ENCODE results near the gene KAT7. TPM values are rescaled to one million over a fixed set of nuclear protein-coding genes. Genes with fewer than 3 reads are reported as not detected.

The KAT7 gene
- total RNA-seq, 2 experiments from 2014 or later, result 61.2 to 66.6 TPM

- Mint-ChIP-seq H3K4me3 (peak overlapping the region; percentile 61), H3K9me3 (no peaks in the 10 kb centered on the region), H3K27me3 (peaks cover 2% of the 10 kb centered on the region), H3K27ac (peak overlapping the region; percentile 70), H3K36me3 (ENCODE audit: low read depth) (peaks cover 4% of the 10 kb centered on the region), H3K4me1 (ENCODE audit: low read depth) (peaks cover 41% of the 10 kb centered on the region)
- DNase-seq, result no peak
- ATAC-seq, result no peak
- ChIA-PET POLR2A (interaction anchor here (0.7 to 7.8 kb wide), 9 partner anchors 13 to 68 kb away, joined by 3 to 58 read pairs (median 5); partner anchors contain the start of genes KAT7 and SLC35B1), CTCF (interaction anchor here (0.7 to 2.9 kb wide), 12 partner anchors 8 to 90 kb away, joined by 3 to 34 read pairs (median 5); partner anchors contain the start of genes KAT7 and SLC35B1)
- no peak for TF ChIP-seq CTCF (IDR thresholded peaks at IDR 0.05)
- intact Hi-C loops (cut with micrococcal nuclease), result loop anchor here (5.0 kb wide), 1 partner anchor 47 kb away; no protein-coding TSS in a partner anchor
Observed at GRCh38 chr17:49764559-49765180, 23.8 kb upstream of the KAT7 start.

- Mint-ChIP-seq H3K4me1 (ENCODE audit: low read depth) (peaks cover 18% of the 10 kb centered on the region), H3K4me3 (no peak overlapping the region), H3K36me3 (ENCODE audit: low read depth) (no peaks in the 10 kb centered on the region), H3K9me3 (no peaks in the 10 kb centered on the region), H3K27ac (no peak overlapping the region), H3K27me3 (peaks cover 2% of the 10 kb centered on the region)
- TF ChIP-seq CTCF (IDR thresholded peaks at IDR 0.05), result no peak
- POLR2A ChIA-PET, result interaction anchor here (0.8 kb wide), 1 partner anchor 16 kb away, joined by 3 read pairs; no protein-coding TSS in a partner anchor
- no peak for ATAC-seq
- intact Hi-C loops (cut with micrococcal nuclease), result no loop called here
- CTCF ChIA-PET, result interaction anchor here (0.9 to 2.1 kb wide), 5 partner anchors 11 to 320 kb away, joined by 3 to 8 read pairs (median 6); partner anchors contain the start of gene SLC35B1
- no peak for DNase-seq
Observed at GRCh38 chr17:49766918-49767530, 21.5 kb upstream of the KAT7 start.

- Mint-ChIP-seq H3K4me1 (ENCODE audit: low read depth) (peaks cover 6% of the 10 kb centered on the region), H3K36me3 (ENCODE audit: low read depth) (no peaks in the 10 kb centered on the region), H3K27me3 (no peaks in the 10 kb centered on the region), H3K4me3 (no peak overlapping the region), H3K9me3 (no peaks in the 10 kb centered on the region), H3K27ac (no peak overlapping the region)
- TF ChIP-seq CTCF (IDR thresholded peaks at IDR 0.05), result no peak
- CTCF ChIA-PET, result interaction anchor here (1.2 to 1.6 kb wide), 3 partner anchors 10 to 69 kb away, joined by 3 to 5 read pairs (median 5); partner anchors contain the start of gene SLC35B1
- intact Hi-C loops (cut with micrococcal nuclease), result no loop called here
- POLR2A ChIA-PET, result interaction anchor here (1.0 to 3.6 kb wide), 2 partner anchors 13 to 67 kb away, joined by 3 to 19 read pairs; partner anchors contain the start of gene KAT7
- no peak for DNase-seq
- no peak for ATAC-seq
Observed at GRCh38 chr17:49775546-49776260, 12.8 kb upstream of the KAT7 start.

GRCh38 chr17:49776551-49777300 lies 11.8 kb upstream of the KAT7 start:
- ChIA-PET POLR2A (interaction anchor here (0.6 to 3.6 kb wide), 2 partner anchors 12 to 465 kb away, joined by 3 to 19 read pairs; partner anchors contain the start of gene KAT7), CTCF (interaction anchor here (1.0 to 1.6 kb wide), 5 partner anchors 9 to 220 kb away, joined by 3 to 5 read pairs (median 3); partner anchors contain the start of gene SLC35B1)
- Mint-ChIP-seq H3K36me3 (ENCODE audit: low read depth) (no peaks in the 10 kb centered on the region), H3K27ac (no peak overlapping the region), H3K4me1 (ENCODE audit: low read depth) (peaks cover 6% of the 10 kb centered on the region), H3K27me3 (no peaks in the 10 kb centered on the region), H3K9me3 (no peaks in the 10 kb centered on the region), H3K4me3 (no peak overlapping the region)
- intact Hi-C loops (cut with micrococcal nuclease), result no loop called here
- ATAC-seq, result no peak
- TF ChIP-seq CTCF (IDR thresholded peaks at IDR 0.05), result no peak
- no peak for DNase-seq
